Measurements from ENCODE around the gene CDH4.

The CDH4 gene

DNA sequence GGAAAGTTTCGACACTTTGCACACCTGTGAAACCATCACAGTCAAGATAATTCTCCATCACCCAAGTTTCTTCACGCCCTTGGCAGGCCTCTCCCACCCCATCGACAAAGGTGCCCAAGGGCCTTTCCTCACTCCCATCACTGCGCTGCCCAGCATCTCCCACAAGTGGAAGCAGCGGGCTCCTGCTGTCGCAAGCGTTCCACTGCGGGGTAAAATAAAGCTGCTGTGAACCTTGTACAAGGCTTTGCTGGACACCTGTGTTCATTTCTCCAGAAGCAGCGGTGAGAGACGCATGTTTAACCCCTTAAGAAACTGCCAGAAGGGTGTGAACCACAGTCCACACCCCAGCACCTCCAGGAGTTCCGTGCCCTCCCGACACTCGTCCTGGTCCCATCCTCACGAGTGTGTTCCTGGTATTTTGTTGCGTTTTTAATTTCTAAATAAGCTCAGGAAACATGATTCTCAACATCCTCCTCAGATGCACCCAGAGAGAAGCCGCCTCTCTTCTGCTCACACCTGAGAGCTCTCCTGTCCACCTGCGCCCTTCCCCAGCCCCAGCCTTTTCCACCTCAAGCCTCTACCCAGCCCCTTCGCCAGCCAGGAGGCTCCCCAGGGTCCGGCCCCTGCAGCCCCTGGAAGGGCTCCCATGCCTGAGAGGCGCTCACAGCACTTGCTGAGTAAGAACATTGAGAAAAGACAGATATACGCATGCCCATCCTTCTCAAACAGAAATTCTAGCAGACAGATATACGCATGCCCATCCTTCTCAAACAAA, 716.2 kb downstream of the CDH4 start:
- no peak overlapping the region for H3K9ac ChIP-seq (ENCODE audit: low read depth, low read length)
- H3K4me1 ChIP-seq (ENCODE audit: insufficient read depth, low read length), result no peaks in the 10 kb centered on the region
- H3K9me3 ChIP-seq (ENCODE audit: insufficient read depth, low read length, severe bottlenecking), result no peaks in the 10 kb centered on the region
- no peak overlapping the region for H3K4me2 ChIP-seq (ENCODE audit: insufficient read depth, low read length)
- peaks cover 22% of the 10 kb centered on the region for H4K20me1 ChIP-seq (ENCODE audit: insufficient read depth, low read length)
- H3K79me2 ChIP-seq (ENCODE audit: insufficient read depth, low read length), result no peaks in the 10 kb centered on the region
- no peak for DNase-seq
- no peak for TF ChIP-seq EZH2 (IDR thresholded peaks at IDR 0.05; ENCODE audit: borderline replicate concordance, low read depth, low read length, severe bottlenecking)
- TF ChIP-seq, protein P1, sequence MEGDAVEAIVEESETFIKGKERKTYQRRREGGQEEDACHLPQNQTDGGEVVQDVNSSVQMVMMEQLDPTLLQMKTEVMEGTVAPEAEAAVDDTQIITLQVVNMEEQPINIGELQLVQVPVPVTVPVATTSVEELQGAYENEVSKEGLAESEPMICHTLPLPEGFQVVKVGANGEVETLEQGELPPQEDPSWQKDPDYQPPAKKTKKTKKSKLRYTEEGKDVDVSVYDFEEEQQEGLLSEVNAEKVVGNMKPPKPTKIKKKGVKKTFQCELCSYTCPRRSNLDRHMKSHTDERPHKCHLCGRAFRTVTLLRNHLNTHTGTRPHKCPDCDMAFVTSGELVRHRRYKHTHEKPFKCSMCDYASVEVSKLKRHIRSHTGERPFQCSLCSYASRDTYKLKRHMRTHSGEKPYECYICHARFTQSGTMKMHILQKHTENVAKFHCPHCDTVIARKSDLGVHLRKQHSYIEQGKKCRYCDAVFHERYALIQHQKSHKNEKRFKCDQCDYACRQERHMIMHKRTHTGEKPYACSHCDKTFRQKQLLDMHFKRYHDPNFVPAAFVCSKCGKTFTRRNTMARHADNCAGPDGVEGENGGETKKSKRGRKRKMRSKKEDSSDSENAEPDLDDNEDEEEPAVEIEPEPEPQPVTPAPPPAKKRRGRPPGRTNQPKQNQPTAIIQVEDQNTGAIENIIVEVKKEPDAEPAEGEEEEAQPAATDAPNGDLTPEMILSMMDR (IDR thresholded peaks at IDR 0.05; ENCODE audit: borderline replicate concordance, extremely low read depth, low read length, poor library complexity, severe bottlenecking), result no peak
- peaks cover 14% of the 10 kb centered on the region for H3K36me3 ChIP-seq (ENCODE audit: insufficient read depth, low read length)
- H2AFZ ChIP-seq (ENCODE audit: low read depth, low read length), result no peak overlapping the region
- H3K27ac ChIP-seq (ENCODE audit: low read length), result no peak overlapping the region
- H3K27me3 ChIP-seq (ENCODE audit: insufficient read depth, low read length, poor library complexity), result no peaks in the 10 kb centered on the region
- H3K4me3 ChIP-seq (ENCODE audit: low read depth in 1 of 2, low read length in 2 of 2), result no peak overlapping the region
- ATAC-seq (ENCODE audit: insufficient read depth, low read depth), result no peak

DNA sequence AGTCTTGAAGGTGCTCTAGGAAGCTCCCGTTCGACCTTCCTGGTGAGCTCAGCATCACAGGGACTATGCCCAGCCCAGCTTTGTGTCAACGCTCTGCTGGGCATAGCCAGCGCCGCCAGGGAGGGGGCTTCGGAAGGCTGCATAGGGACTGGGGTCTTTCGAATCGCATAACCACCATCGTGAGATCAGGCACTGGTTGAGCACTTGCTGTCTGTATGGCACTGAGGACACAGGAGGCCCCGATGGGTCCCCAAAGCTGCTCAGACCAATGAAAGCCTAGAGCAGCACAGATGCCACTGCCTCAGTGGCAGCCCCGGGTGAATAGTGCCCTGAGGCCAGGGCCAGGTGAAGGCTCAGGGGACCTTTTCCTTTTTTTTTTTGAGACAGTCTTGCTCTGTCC, 716.9 kb downstream of the CDH4 start:
- no peaks in the 10 kb centered on the region for H3K79me2 ChIP-seq (ENCODE audit: insufficient read depth, low read length)
- H3K4me2 ChIP-seq (ENCODE audit: insufficient read depth, low read length), result no peak overlapping the region
- DNase-seq, result no peak
- H3K27ac ChIP-seq (ENCODE audit: low read length), result no peak overlapping the region
- no peaks in the 10 kb centered on the region for H3K9me3 ChIP-seq (ENCODE audit: insufficient read depth, low read length, severe bottlenecking)
- H3K4me1 ChIP-seq (ENCODE audit: insufficient read depth, low read length), result no peaks in the 10 kb centered on the region
- H2AFZ ChIP-seq (ENCODE audit: low read depth, low read length), result no peak overlapping the region
- H4K20me1 ChIP-seq (ENCODE audit: insufficient read depth, low read length), result peaks cover 22% of the 10 kb centered on the region
- no peak overlapping the region for H3K9ac ChIP-seq (ENCODE audit: low read depth, low read length)
- H3K36me3 ChIP-seq (ENCODE audit: insufficient read depth, low read length), result peaks cover 21% of the 10 kb centered on the region
- no peak overlapping the region for H3K4me3 ChIP-seq (ENCODE audit: low read depth in 1 of 2, low read length in 2 of 2)
- TF ChIP-seq, protein P1 (IDR thresholded peaks at IDR 0.05; ENCODE audit: borderline replicate concordance, extremely low read depth, low read length, poor library complexity, severe bottlenecking), result no peak
- no peak for TF ChIP-seq EZH2 (IDR thresholded peaks at IDR 0.05; ENCODE audit: borderline replicate concordance, low read depth, low read length, severe bottlenecking)
- H3K27me3 ChIP-seq (ENCODE audit: insufficient read depth, low read length, poor library complexity), result no peaks in the 10 kb centered on the region
- no peak for ATAC-seq (ENCODE audit: insufficient read depth, low read depth)

DNA sequence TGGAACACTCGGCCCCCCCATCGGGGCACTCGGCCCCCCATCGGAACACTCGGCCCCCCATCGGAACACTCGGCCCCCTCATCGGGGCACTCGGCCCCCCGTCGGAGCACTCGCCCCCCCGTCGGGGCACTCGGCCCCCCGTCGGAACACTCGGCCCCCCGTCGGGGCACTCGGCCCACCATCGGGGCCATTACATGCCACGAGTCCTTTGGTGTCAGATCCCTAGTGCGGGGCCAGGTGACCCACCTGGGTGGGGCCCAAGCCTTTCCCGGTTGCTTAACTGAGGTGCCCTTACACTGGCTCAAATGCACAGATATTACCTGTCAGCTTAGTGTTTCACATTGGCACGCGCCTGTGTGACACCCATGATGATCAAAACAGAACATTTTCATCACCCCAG, 717.7 kb downstream of the CDH4 start:
- no peak overlapping the region for H3K4me3 ChIP-seq (ENCODE audit: low read depth in 1 of 2, low read length in 2 of 2)
- no peak for ATAC-seq (ENCODE audit: insufficient read depth, low read depth)
- TF ChIP-seq, protein P1 (IDR thresholded peaks at IDR 0.05; ENCODE audit: borderline replicate concordance, extremely low read depth, low read length, poor library complexity, severe bottlenecking), result no peak
- TF ChIP-seq EZH2 (IDR thresholded peaks at IDR 0.05; ENCODE audit: borderline replicate concordance, low read depth, low read length, severe bottlenecking), result no peak

More for the DNA sequence above, 717.7 kb downstream of the CDH4 start:
- H4K20me1 ChIP-seq (ENCODE audit: insufficient read depth, low read length), result peaks cover 22% of the 10 kb centered on the region
- H2AFZ ChIP-seq (ENCODE audit: low read depth, low read length), result no peak overlapping the region
- no peak overlapping the region for H3K4me2 ChIP-seq (ENCODE audit: insufficient read depth, low read length)
- no peaks in the 10 kb centered on the region for H3K9me3 ChIP-seq (ENCODE audit: insufficient read depth, low read length, severe bottlenecking)
- DNase-seq, result no peak
- no peaks in the 10 kb centered on the region for H3K27me3 ChIP-seq (ENCODE audit: insufficient read depth, low read length, poor library complexity)
- no peak overlapping the region for H3K27ac ChIP-seq (ENCODE audit: low read length)
- no peak overlapping the region for H3K9ac ChIP-seq (ENCODE audit: low read depth, low read length)
- H3K36me3 ChIP-seq (ENCODE audit: insufficient read depth, low read length), result peaks cover 28% of the 10 kb centered on the region
- no peaks in the 10 kb centered on the region for H3K79me2 ChIP-seq (ENCODE audit: insufficient read depth, low read length)
- H3K4me1 ChIP-seq (ENCODE audit: insufficient read depth, low read length), result no peaks in the 10 kb centered on the region
